IMR-90 (cell line): ENCODE data around the gene ADGRG6. TPM values are rescaled to one million over a fixed set of nuclear protein-coding genes. Genes with fewer than 3 reads are reported as not detected.

Source experiments
- ATAC-seq: fragments of 200-7000 bp; cut with Tn5 transposase; 2 replicates; pipeline ENCODE4 v1.9.1; 2020; ENCODE audit warnings: low read depth, mild to moderate bottlenecking, moderate library complexity
- BruUV-seq: library from RNA; stranded (reverse); fragments of 400-500 nt; replicated peaks from 2 replicates; lab custom pipeline; 2021; lab: Mats Ljungman, UMichigan
- CTCF ChIA-PET: fragments of 300-600 bp; formaldehyde crosslinking; extraction: SDS; loops from one replicate; lab custom pipeline; 2021; ENCODE audit warnings: antibody characterized with exemption; lab: Yijun Ruan, JAX
- POLR2A ChIA-PET: fragments of 300-600 bp; sonication (Branson Sonifier 250); formaldehyde crosslinking; loops from one replicate; lab custom pipeline; 2022; ENCODE audit warnings: antibody characterized with exemption; ENCODE audit not compliant: unreplicated experiment; lab: Charles Lee
- DNase-seq: peaks from one replicate; pipeline ENCODE4 v3.0.0; 2013
- H2AFZ ChIP-seq: replicated peaks from 2 replicates; pipeline ENCODE3; 2013; ENCODE audit warnings: low read length, mild to moderate bottlenecking; ENCODE audit not compliant: poor library complexity
- H2AK5ac ChIP-seq: 2 replicates; pipeline ENCODE4 v1.6.1; 2013; ENCODE audit warnings: low read depth, low read length, inconsistent platforms
- H2AK9ac ChIP-seq: replicated peaks from 2 replicates; pipeline ENCODE3; 2013; ENCODE audit warnings: mild to moderate bottlenecking, low read depth, low read length, moderate library complexity; ENCODE audit not compliant: poor library complexity
- H2BK120ac ChIP-seq: 2 replicates; pipeline ENCODE4 v1.6.1; 2013; ENCODE audit warnings: low read depth, low read length, inconsistent platforms
- H2BK15ac ChIP-seq: 3 replicates; pipeline ENCODE4 v1.6.1; 2013; ENCODE audit warnings: low read depth, low read length, inconsistent platforms
- H2BK20ac ChIP-seq: 2 replicates; pipeline ENCODE4 v1.6.1; 2013; ENCODE audit warnings: low read depth, mild to moderate bottlenecking, inconsistent platforms, low read length, moderate library complexity
- H2BK5ac ChIP-seq: 2 replicates; pipeline ENCODE4 v1.6.1; 2013; ENCODE audit warnings: mild to moderate bottlenecking, low read depth, low read length, inconsistent platforms; ENCODE audit not compliant: poor library complexity, severe bottlenecking
- H3K14ac ChIP-seq: replicated peaks from 2 replicates; pipeline ENCODE4 v1.6.1; 2013; ENCODE audit warnings: low read depth, low read length, inconsistent platforms
- H3K18ac ChIP-seq: 2 replicates; pipeline ENCODE4 v1.6.1; 2013; ENCODE audit warnings: low read depth, low read length, control low read depth
- H3K23ac ChIP-seq: 2 replicates; pipeline ENCODE4 v1.6.1; 2013; ENCODE audit warnings: low read depth, low read length, inconsistent platforms
- H3K27ac ChIP-seq: 2 replicates; pipeline ENCODE4 v1.5.1; 2013; ENCODE audit warnings: mild to moderate bottlenecking, control low read depth, low read length; ENCODE audit not compliant: insufficient read depth
- H3K27me3 ChIP-seq: 2 replicates; pipeline ENCODE4 v1.6.1; 2013; ENCODE audit warnings: low read length; ENCODE audit not compliant: control insufficient read depth, insufficient read depth
- H3K36me3 ChIP-seq: 2 replicates; pipeline ENCODE4 v1.6.1; 2013; ENCODE audit warnings: low read length, mixed read lengths; ENCODE audit not compliant: control insufficient read depth, insufficient read depth
- H3K4ac ChIP-seq: 2 replicates; pipeline ENCODE4 v1.6.1; 2013; ENCODE audit warnings: low read depth, low read length, inconsistent platforms
- H3K4me1 ChIP-seq: 2 replicates; pipeline ENCODE4 v1.6.1; 2013; ENCODE audit warnings: low read length, mixed read lengths; ENCODE audit not compliant: control insufficient read depth, insufficient read depth
- H3K4me2 ChIP-seq: 2 replicates; pipeline ENCODE4 v1.6.1; 2013; ENCODE audit warnings: low read depth, mild to moderate bottlenecking, control low read depth, low read length, moderate library complexity
- H3K4me3 ChIP-seq: 2 replicates; pipeline ENCODE4 v1.5.1; 2013; ENCODE audit warnings: low read depth, mild to moderate bottlenecking, control low read depth, low read length, moderate library complexity; ENCODE audit not compliant: insufficient read depth
- H3K56ac ChIP-seq: 2 replicates; pipeline ENCODE4 v1.6.1; 2013; ENCODE audit warnings: low read length, inconsistent platforms; ENCODE audit not compliant: insufficient read depth; ENCODE audit errors: extremely low read depth
- H3K79me1 ChIP-seq, 2 experiments: 2 replicates each; pipeline ENCODE4 v1.6.1; 2013; ENCODE audit warnings: low read length in 2 of 2, inconsistent platforms in 1 of 2, low read depth in 1 of 2
- H3K9ac ChIP-seq: 2 replicates; pipeline ENCODE4 v1.6.1; 2013; ENCODE audit warnings: low read depth, low read length, control low read depth
- H3K9me1 ChIP-seq: 2 replicates; pipeline ENCODE4 v1.6.1; 2013; ENCODE audit warnings: low read length, inconsistent platforms; ENCODE audit not compliant: insufficient read depth
- H3K9me3 ChIP-seq: 2 replicates; pipeline ENCODE4 v1.6.1; 2013; ENCODE audit warnings: low read length; ENCODE audit not compliant: control insufficient read depth, insufficient read depth
- H4K20me1 ChIP-seq: 2 replicates; pipeline ENCODE4 v1.6.1; 2013; ENCODE audit warnings: low read length, inconsistent platforms; ENCODE audit not compliant: insufficient read depth
- H4K5ac ChIP-seq: 2 replicates; pipeline ENCODE4 v1.6.1; 2013; ENCODE audit warnings: mild to moderate bottlenecking, low read depth, low read length, control low read depth
- H4K8ac ChIP-seq, 2 experiments: 2 replicates each; pipeline ENCODE4 v1.6.1; 2013; ENCODE audit warnings: low read depth in 2 of 2, low read length in 2 of 2, control low read depth in 1 of 2, inconsistent platforms in 1 of 2
- H4K91ac ChIP-seq: 2 replicates; pipeline ENCODE4 v1.6.1; 2013; ENCODE audit warnings: low read depth, low read length, inconsistent platforms; ENCODE audit not compliant: insufficient read depth
- CEBPB ChIP-seq: IDR thresholded peaks from 2 replicates; pipeline ENCODE4 v1.6.1; 2012; ENCODE audit warnings: low read depth, low read length, improper control_type of control experiment
- NFE2L2 ChIP-seq: fragments of 150-350 bp; IDR thresholded peaks from 2 replicates; pipeline ENCODE4 v1.6.1; 2016; ENCODE audit warnings: low read depth, mild to moderate bottlenecking, low read length
- RCOR1 ChIP-seq: IDR thresholded peaks from 2 replicates; pipeline ENCODE4 v1.6.1; 2012; ENCODE audit warnings: mild to moderate bottlenecking, low read length, improper control_type of control experiment; ENCODE audit not compliant: insufficient replicate concordance
- RFX5 ChIP-seq: IDR thresholded peaks from 2 replicates; pipeline ENCODE4 v1.8.0; 2012; ENCODE audit warnings: low read depth, mild to moderate bottlenecking, low read length, moderate library complexity
- WGBS, 2 experiments: methylation state at CpG; one replicate each; pipeline versions ENCODE4 v1.1.5 to v1.1.7; 2013; ENCODE audit warnings: missing lambda C conversion rate in 2 of 2; ENCODE audit not compliant: insufficient read length in 1 of 2; ENCODE audit errors: extremely low coverage in 2 of 2; 5-methylcytosine and 5-hydroxymethylcytosine counted together
- dilution Hi-C: fragments of 300-500 bp; cut with HindIII; formaldehyde crosslinking; loops from one replicate; pipeline ENCODE4 v1.14.3; 2018; ENCODE audit warnings: low sequenced_read_pairs; ENCODE audit not compliant: unreplicated experiment
- in situ Hi-C: fragments of 300-500 bp; cut with MboI; formaldehyde crosslinking; loops from 3 replicates; pipeline ENCODE4 v1.14.3; 2019; ENCODE audit warnings: low sequenced_read_pairs, inconsistent platforms, mixed read lengths
- intact Hi-C: fragments of 100-400 bp; cut with micrococcal nuclease; formaldehyde crosslinking; loops from 2 replicates; pipeline ENCODE4 v1.10.0; 2022
- polyA plus RNA-seq, 3 experiments: library from polyadenylated mRNA; depleted of rRNA; stranded (reverse); fragments of >200 nt; gene quantifications; 2 replicates each; pipeline ENCODE4 v1.2.3, GENCODE V29; 2012; ENCODE audit warnings: low replicate concordance in 1 of 3
- total RNA-seq: library from RNA; depleted of rRNA; stranded (reverse); fragments of >200 nt; gene quantifications from 2 replicates; pipeline ENCODE4 v1.2.3, GENCODE V29; 2012

The ADGRG6 gene
- total and polyA plus RNA-seq, 2 of the 4 experiments (the other 2 are of a cell fraction), result 10.0 to 20.3 TPM

- H3K18ac ChIP-seq, result peak overlapping the region; percentile 83; the same call in 1 of the 2 replicates
- no peak overlapping the region for H3K4me3 ChIP-seq
- H2BK5ac ChIP-seq, result peak overlapping the region; percentile 94
- H3K9me3 ChIP-seq, result no peaks in the 10 kb centered on the region
- no peak overlapping the region for H3K4me2 ChIP-seq
- DNase-seq (no peak), ATAC-seq (no peak)
- peak overlapping the region; percentile 35; the same call in 1 of the 2 replicates for H4K5ac ChIP-seq
- ChIA-PET CTCF (no interaction called here), POLR2A (no interaction called here)
- peak overlapping the region; percentile 85 for H3K14ac ChIP-seq
- H3K27me3 ChIP-seq, result no peaks in the 10 kb centered on the region
- WGBS, 2 experiments, result no CpG with 5 or more reads among the region's 8 CpGs
- H3K9ac ChIP-seq, result no peak overlapping the region
- peaks cover 5% of the 10 kb centered on the region for H3K9me1 ChIP-seq
- H3K4me1 ChIP-seq, result peaks cover 21% of the 10 kb centered on the region
- H3K23ac ChIP-seq, result peak overlapping the region; percentile 67
- H3K56ac ChIP-seq, result no peak overlapping the region; the same call in 1 of the 2 replicates
- H4K91ac ChIP-seq, result peak overlapping the region; percentile 91
- peak overlapping the region; percentile 92 for H3K4ac ChIP-seq
- H3K36me3 ChIP-seq, result 0 out of 2 replicates have a peak, but pooled peaks cover under 1% of the 10 kb centered on the region
- peak overlapping the region; percentile 98 for H2BK20ac ChIP-seq
- peak overlapping the region; percentile 29 to 84; a peak in 3 of 4 replicates for H4K8ac ChIP-seq
- H2AK9ac ChIP-seq, result peak overlapping the region; percentile 80
- intact Hi-C loops (no loop called here), in situ Hi-C loops (no loop called here), dilution Hi-C loops (no loop called here)
- peak overlapping the region; percentile 25 for H2AFZ ChIP-seq
- BruUV-seq, result no TSS peak
- peak overlapping the region; percentile 95 for H2BK120ac ChIP-seq
- peak overlapping the region; percentile 92; the same call in 2 of the 3 replicates for H2BK15ac ChIP-seq
- peak overlapping the region; percentile 38 for H3K27ac ChIP-seq
- peaks cover 0 to 4% of the 10 kb centered on the region in 2 experiments; a peak in 1 of 4 replicates for H3K79me1 ChIP-seq
- H2AK5ac ChIP-seq, result peak overlapping the region; percentile 89
- no peaks in the 10 kb centered on the region for H4K20me1 ChIP-seq
- no peak for TF ChIP-seq CEBPB
- no peak for TF ChIP-seq RFX5
- no peak for TF ChIP-seq RCOR1
- no peak for TF ChIP-seq NFE2L2
These were observed 112.8 kb downstream of the ADGRG6 start for GRCh38 chr6:142414462-142415250.
